BLaER1 treated with 17β-estradiol and CSF1 and Interleukin-3, amounts not matched to agents 10 nM and 100 nM (cell line): ENCODE data around the gene HMOX1.

ENCODE experiments used
- H3K27ac ChIP-seq, 11 experiments: shearing (Covaris generic); formaldehyde crosslinking; 2 replicates each; pipeline ENCODE4 v1.8.1; 2022
- H3K27me3 ChIP-seq, 11 experiments: shearing (Covaris generic); formaldehyde crosslinking; 2 replicates each; pipeline ENCODE4 v1.8.1; 2022
- H3K36me3 ChIP-seq, 11 experiments: shearing (Covaris generic); formaldehyde crosslinking; 2 replicates each; pipeline ENCODE4 v1.8.1; 2022
- H3K4me1 ChIP-seq, 10 experiments: shearing (Covaris generic); formaldehyde crosslinking; 2 replicates each; pipeline ENCODE4 v1.8.1; 2022
- H3K4me2 ChIP-seq, 11 experiments: shearing (Covaris generic); formaldehyde crosslinking; 2 replicates each; pipeline ENCODE4 v1.8.1; 2022
- H3K4me3 ChIP-seq, 10 experiments: shearing (Covaris generic); formaldehyde crosslinking; 2 replicates each; pipeline ENCODE4 v1.8.1; 2022
- H3K9ac ChIP-seq, 11 experiments: shearing (Covaris generic); formaldehyde crosslinking; 2 replicates each; pipeline ENCODE4 v1.8.1; 2022
- H3K9me3 ChIP-seq, 11 experiments: shearing (Covaris generic); formaldehyde crosslinking; replicated peaks in 1 of 11; 2 replicates each; pipeline ENCODE4 v1.8.1; 2022
- H4K20me1 ChIP-seq, 11 experiments: shearing (Covaris generic); formaldehyde crosslinking; 2 replicates each; pipeline ENCODE4 v1.8.1; 2022
- Cebpa-rat ChIP-seq, 11 experiments: shearing (Covaris generic); IDR thresholded peaks; 2 replicates each; pipeline ENCODE4 v1.8.1; 2022

Gene HMOX1

GRCh38 chr22:35341090-35341874, 39.6 kb upstream of the HMOX1 start:
- Histone ChIP-seq H3K36me3 (peaks cover 26 to 100% (median 55%) of the 10 kb centered on the region in 11 experiments; a peak in 21 of 22 replicates), H3K4me1 (peaks cover 15 to 51% (median 40%) of the 10 kb centered on the region in 10 experiments; a peak in 19 of 20 replicates), H3K27me3 (no peaks in the 10 kb centered on the region), H3K4me3 (no peak overlapping the region), H4K20me1 (peaks cover 0 to 57% (median 0%) of the 10 kb centered on the region in 11 experiments; a peak in 5 of 22 replicates), H3K4me2 (peak overlapping the region in 8 of 11 experiments; percentile 5 to 56 (median 35); a peak in 11 of 22 replicates), H3K27ac (no peak overlapping the region; a peak in 1 of 22 replicates), H3K9me3 (peaks cover 0 to 11% (median 0%) of the 10 kb centered on the region in 11 experiments; a peak in 7 of 22 replicates), H3K9ac (no peak overlapping the region)
- TF ChIP-seq Cebpa-rat (IDR thresholded peaks at IDR 0.05), result no peak

DNA sequence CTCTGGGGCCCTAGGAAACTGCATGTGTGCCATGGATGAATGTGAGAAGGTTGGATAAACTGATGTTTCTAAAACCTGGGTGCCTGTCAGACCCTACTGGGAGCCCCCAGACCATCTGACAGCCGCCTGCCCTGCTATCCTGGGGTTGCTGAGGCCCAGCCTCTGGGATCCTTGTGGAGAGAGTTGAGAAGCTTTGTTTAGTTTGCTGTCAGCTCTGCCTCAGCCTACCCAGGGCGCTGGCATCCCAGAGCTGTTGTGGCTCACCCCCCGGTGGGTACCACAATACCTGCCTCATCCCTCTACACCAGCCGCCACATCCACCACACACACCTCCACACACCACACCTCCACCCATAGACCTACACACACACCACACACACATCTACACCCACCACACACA, 38.5 kb upstream of the HMOX1 start:
- Histone ChIP-seq H3K27me3 (no peaks in the 10 kb centered on the region), H3K9ac (no peak overlapping the region), H3K4me1 (peaks cover 7 to 40% (median 29%) of the 10 kb centered on the region in 10 experiments; a peak in 19 of 20 replicates), H3K4me3 (no peak overlapping the region), H3K27ac (no peak overlapping the region; a peak in 1 of 22 replicates), H3K9me3 (peaks cover 0 to 11% (median 0%) of the 10 kb centered on the region in 11 experiments; a peak in 7 of 22 replicates), H3K36me3 (peaks cover 22 to 100% (median 52%) of the 10 kb centered on the region in 11 experiments; a peak in 21 of 22 replicates), H4K20me1 (peaks cover 0 to 52% (median 0%) of the 10 kb centered on the region in 11 experiments; a peak in 5 of 22 replicates), H3K4me2 (no peak overlapping the region)
- no peak for TF ChIP-seq Cebpa-rat (IDR thresholded peaks at IDR 0.05)

- peak overlapping the region in 6 of 11 experiments; percentile 5 to 35 (median 19); a peak in 5 of 22 replicates for H3K4me2 ChIP-seq
- peaks cover 0 to 55% (median 0%) of the 10 kb centered on the region in 11 experiments; a peak in 5 of 22 replicates for H4K20me1 ChIP-seq
- peaks cover 17 to 94% (median 44%) of the 10 kb centered on the region in 11 experiments; a peak in 21 of 22 replicates for H3K36me3 ChIP-seq
- peak overlapping the region in 1 of 11 experiments; percentile 7; a peak in 1 of 22 replicates for H3K9ac ChIP-seq
- no peaks in the 10 kb centered on the region for H3K27me3 ChIP-seq
- TF ChIP-seq Cebpa-rat (IDR thresholded peaks at IDR 0.05), result no peak
- H3K9me3 ChIP-seq, result peaks cover 0 to 11% (median 0%) of the 10 kb centered on the region in 11 experiments; a peak in 7 of 22 replicates
- no peak overlapping the region for H3K4me3 ChIP-seq
- H3K27ac ChIP-seq, result no peak overlapping the region
- H3K4me1 ChIP-seq, result peaks cover 11 to 36% (median 29%) of the 10 kb centered on the region in 10 experiments
Observed at GRCh38 chr22:35343664-35344550, 37.0 kb upstream of the HMOX1 start.

GRCh38 chr22:35344956-35345690, 35.8 kb upstream of the HMOX1 start:
- H3K27me3 ChIP-seq, result no peaks in the 10 kb centered on the region
- H4K20me1 ChIP-seq, result peaks cover 0 to 55% (median 0%) of the 10 kb centered on the region in 11 experiments; a peak in 5 of 22 replicates
- peak overlapping the region in 6 of 11 experiments; percentile 5 to 35 (median 19); a peak in 9 of 22 replicates for H3K4me2 ChIP-seq
- peaks cover 0 to 11% (median 0%) of the 10 kb centered on the region in 11 experiments; a peak in 7 of 22 replicates for H3K9me3 ChIP-seq
- TF ChIP-seq Cebpa-rat (IDR thresholded peaks at IDR 0.05), result no peak
- 0 out of 22 replicates have a peak overlapping the region, but pooled peaks of 1 of the 11 experiments have one; percentile 24 for H3K9ac ChIP-seq
- peaks cover 24 to 48% (median 41%) of the 10 kb centered on the region in 10 experiments for H3K4me1 ChIP-seq
- H3K27ac ChIP-seq, result no peak overlapping the region
- H3K36me3 ChIP-seq, result peaks cover 17 to 82% (median 39%) of the 10 kb centered on the region in 11 experiments; a peak in 21 of 22 replicates
- no peak overlapping the region for H3K4me3 ChIP-seq

DNA sequence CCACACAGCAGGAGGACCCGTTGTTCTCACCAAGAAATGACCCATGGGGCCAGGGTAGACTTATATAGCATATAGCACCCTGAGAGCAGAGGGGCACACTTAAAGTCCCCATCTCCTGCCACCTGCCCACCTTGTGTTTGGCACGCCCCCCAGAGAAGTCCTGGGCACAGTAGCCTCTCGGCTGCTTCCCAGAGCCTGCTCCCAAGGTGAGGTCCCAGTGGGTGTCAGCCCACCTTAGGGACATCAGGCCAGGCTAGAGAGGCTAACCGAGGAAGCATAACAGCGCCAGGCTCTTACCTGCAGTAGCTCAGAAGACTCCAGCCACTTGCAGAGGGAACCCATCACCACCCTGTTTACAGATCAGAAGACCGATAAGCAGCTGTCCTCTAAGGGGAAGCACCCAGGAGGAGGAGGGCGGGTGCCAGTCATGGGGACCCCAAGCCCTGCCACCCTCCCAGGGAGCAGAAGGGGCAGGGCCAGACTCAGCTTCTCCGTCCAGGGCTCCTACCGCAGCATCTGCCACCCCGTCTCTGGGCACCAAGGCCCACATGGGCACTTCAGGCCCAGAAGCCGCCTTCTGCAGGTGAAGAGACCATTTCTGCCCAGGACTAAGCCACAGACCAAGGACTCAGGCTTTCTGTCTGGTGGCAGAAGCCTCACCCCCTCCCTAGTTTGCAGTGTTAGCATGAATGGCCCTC, 34.9 kb upstream of the HMOX1 start:
- Histone ChIP-seq H3K4me2 (no peak overlapping the region), H3K27me3 (no peaks in the 10 kb centered on the region), H3K36me3 (peaks cover 16 to 73% (median 30%) of the 10 kb centered on the region in 11 experiments; a peak in 21 of 22 replicates), H4K20me1 (peaks cover 0 to 51% (median 0%) of the 10 kb centered on the region in 11 experiments; a peak in 5 of 22 replicates), H3K9ac (no peak overlapping the region), H3K27ac (no peak overlapping the region), H3K4me1 (peaks cover 31 to 51% (median 46%) of the 10 kb centered on the region in 10 experiments), H3K4me3 (no peak overlapping the region), H3K9me3 (peaks cover 0 to 11% (median 0%) of the 10 kb centered on the region in 11 experiments; a peak in 7 of 22 replicates)
- no peak for TF ChIP-seq Cebpa-rat (IDR thresholded peaks at IDR 0.05)

DNA sequence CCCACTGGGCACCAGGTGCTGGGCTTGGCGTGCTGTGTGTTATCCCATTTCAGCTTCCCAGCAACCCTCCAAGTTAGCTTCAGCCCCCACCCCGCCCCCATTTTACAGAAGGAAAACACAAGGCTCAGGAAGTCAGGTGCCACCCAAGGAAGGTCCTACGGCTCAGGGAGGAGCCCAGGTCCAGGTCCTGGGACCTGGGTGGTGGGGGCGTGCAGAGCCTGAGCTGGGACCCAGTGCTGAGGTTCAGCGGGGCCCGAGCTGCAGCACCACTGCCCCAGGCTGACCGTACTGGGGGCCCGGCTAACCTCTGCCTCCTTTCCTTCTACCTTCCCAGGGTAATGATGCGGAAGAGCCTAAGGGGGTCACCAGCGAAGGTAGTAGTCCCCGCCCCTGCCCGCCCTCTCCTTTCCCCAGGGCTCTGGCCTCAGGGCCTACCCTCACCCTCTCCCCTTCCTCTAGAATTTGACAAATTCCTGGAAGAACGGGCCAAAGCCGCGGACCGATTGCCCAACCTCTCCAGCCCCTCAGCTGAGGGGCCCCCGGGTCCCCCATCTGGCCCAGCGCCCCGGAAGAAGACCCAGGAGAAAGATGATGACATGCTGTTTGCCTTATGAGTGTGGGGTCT, 34.2 kb upstream of the HMOX1 start:
- peaks cover 12 to 66% (median 26%) of the 10 kb centered on the region in 11 experiments; a peak in 20 of 22 replicates for H3K36me3 ChIP-seq
- no peak overlapping the region; a peak in 1 of 22 replicates for H3K9ac ChIP-seq
- peaks cover 38 to 51% (median 46%) of the 10 kb centered on the region in 10 experiments for H3K4me1 ChIP-seq
- no peaks in the 10 kb centered on the region for H3K27me3 ChIP-seq
- peaks cover 0 to 44% (median 0%) of the 10 kb centered on the region in 11 experiments; a peak in 5 of 22 replicates for H4K20me1 ChIP-seq
- H3K4me3 ChIP-seq, result no peak overlapping the region
- H3K9me3 ChIP-seq, result peaks cover 0 to 11% (median 0%) of the 10 kb centered on the region in 11 experiments; a peak in 7 of 22 replicates
- H3K27ac ChIP-seq, result no peak overlapping the region
- no peak overlapping the region; a peak in 1 of 22 replicates for H3K4me2 ChIP-seq
- no peak for TF ChIP-seq Cebpa-rat (IDR thresholded peaks at IDR 0.05)

GRCh38 chr22:35347462-35347861, 33.4 kb upstream of the HMOX1 start:
- peak overlapping the region in 2 of 11 experiments; percentile 6 to 98; a peak in 2 of 22 replicates for H3K4me2 ChIP-seq
- H3K27me3 ChIP-seq, result no peaks in the 10 kb centered on the region
- peaks cover 46 to 57% (median 53%) of the 10 kb centered on the region in 10 experiments for H3K4me1 ChIP-seq
- peaks cover 0 to 37% (median 0%) of the 10 kb centered on the region in 11 experiments; a peak in 5 of 22 replicates for H4K20me1 ChIP-seq
- H3K9ac ChIP-seq, result no peak overlapping the region; a peak in 1 of 22 replicates
- peaks cover 0 to 11% (median 0%) of the 10 kb centered on the region in 11 experiments; a peak in 7 of 22 replicates for H3K9me3 ChIP-seq
- H3K4me3 ChIP-seq, result no peak overlapping the region
- no peak overlapping the region for H3K27ac ChIP-seq
- no peak for TF ChIP-seq Cebpa-rat (IDR thresholded peaks at IDR 0.05)
- peaks cover 8 to 58% (median 21%) of the 10 kb centered on the region in 11 experiments; a peak in 20 of 22 replicates for H3K36me3 ChIP-seq
